ENCODE data around the gene DPYSL3.

The DPYSL3 gene

DNA sequence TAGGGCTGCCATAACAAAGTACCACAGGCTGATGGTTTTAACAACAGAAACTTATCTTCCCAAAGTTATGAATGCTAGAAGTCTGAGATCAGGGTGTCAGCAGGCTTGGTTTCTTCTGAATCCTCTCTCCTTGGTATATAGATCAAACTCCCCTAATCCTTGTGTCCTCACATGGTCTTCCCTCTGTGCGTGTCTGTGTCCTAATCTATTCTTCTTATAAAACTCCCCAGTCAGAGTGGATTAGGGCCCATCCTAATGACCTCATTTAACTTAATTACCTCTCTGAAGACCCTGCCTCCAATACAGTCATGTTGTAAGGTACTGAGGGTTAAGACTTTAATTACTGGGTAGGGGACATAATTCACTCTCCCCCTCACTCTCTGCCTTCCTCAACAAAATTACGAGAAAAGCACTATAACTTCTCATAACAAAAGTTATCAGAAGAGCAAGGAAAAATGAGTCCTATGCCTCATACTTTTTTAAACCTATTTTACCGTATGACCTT, 68.6 kb downstream of the DPYSL3 start:
- no peak for DNase-seq (ENCODE audit: low read depth in 2 of 2)

DNA sequence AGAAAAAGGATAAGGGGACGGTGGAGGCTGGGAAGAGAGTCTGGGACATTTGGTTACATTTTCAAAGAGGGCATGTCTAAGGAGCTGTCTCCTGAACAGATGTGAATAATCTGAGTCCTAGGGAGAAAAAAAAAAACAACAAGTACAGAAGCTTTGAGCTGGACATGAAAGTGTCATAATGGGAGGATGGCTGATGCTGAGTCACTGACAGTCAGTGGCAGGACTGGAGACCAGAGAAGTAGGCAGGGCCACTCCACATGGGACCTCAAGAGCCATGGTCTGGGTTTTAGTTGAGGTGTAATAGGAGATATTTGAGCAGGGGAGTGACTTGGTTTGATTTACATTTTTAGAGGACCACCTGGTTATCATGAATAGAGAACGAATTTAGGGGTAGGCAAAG, 70.6 kb downstream of the DPYSL3 start:
- DNase-seq (ENCODE audit: low read depth in 2 of 2) = no peak

DNA sequence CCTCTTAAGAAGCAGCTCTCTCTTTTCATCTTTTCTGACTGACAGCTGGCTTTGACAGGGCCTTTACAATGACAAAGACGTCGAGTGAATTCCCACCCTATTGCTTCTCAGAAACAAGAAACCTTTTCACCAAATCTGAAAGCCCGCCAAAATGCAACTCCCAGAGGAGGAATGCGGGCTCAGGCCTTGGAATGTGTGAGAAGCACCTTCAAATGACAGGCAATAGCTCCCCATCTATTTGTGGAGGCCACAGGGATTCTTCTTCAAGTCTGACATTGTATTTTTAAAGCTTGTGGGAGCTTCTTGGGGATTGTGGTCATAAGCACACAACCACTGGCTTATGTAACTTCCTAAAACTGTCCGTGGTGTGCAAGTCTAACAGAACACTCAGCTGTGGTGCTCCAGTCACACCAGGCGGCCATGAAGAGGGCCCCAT, 72.7 kb downstream of the DPYSL3 start:
- no peak for DNase-seq (ENCODE audit: low read depth in 2 of 2)

DNA sequence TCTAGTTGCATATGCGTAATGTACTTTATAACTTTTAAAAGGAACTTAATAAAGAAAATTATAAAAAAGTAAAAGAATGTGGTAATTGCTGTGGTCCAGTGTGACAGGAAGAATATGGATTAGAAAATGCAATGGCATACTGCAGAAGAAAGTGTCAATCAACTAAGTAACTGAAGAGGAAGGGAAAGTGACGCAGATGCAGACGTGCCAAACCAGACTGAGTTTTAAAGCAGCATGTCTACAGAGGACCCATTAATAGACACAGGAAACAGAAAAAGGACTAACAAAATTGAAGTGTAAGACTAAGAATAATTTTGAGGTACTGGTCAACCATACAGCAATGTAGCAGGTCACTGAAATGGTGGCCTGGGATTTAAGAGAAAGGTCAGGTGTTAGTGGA, 73.3 kb downstream of the DPYSL3 start:
- DNase-seq (ENCODE audit: low read depth in 2 of 2) = no peak

DNA sequence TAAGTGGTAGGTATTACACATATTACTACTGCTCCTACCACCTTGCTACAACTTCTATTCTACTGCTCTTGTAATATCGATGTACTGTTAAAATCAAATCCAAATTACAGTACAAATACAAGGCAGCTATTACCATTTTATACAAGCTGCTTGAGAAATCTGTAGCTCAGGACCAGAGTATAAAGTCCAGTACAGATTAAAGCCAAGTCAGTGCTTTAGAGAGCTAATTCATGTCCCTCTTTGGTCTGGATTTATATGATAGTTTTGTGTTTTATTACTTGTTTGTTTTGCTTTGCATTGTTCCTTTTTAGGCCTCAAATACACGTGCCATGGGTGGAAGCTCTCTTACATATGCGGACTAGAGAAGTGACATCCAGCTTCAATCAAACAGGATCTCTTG, 75.8 kb downstream of the DPYSL3 start:
- DNase-seq (ENCODE audit: low read depth in 2 of 2) = no peak

DNA sequence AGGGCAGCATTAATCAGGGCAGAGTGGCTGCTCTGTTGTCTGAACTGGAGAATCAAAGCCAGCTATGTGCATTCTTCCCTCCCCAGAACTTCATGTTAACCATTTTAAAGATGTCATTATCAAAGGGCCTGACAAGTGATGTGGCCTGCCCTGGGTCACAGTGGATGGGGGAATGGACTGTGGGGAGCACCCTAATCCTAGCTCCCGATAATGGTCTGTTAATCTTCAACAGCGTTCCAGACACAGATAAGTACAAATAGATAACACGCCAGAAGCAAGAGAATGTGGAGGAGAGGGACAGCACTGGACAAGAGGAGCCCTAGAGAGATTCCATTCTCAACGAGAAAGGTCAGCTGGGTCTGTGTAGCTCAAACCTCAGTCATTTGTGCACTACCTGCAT, 77.5 kb downstream of the DPYSL3 start:
- no peak for DNase-seq (ENCODE audit: low read depth in 2 of 2)

DNA sequence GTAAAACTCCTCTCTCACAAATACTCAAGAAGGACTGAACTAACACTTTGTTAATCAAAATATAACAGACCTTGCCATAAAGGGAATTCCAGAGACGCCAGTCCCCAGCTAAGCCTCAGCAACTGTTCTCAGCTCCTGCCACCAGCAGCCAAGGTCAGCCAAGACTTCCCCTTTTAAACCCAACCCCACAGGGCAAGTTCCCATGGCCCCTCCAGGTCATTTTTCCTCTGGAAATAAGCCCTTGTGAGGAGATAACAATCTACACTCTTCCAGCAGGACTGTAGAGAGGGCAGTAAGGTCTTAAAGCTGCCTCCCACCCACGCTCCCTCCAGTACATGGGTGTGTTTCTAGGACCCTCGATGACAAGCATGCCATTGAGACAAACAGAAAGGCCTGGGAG, 78.3 kb downstream of the DPYSL3 start:
- no peak for DNase-seq (ENCODE audit: low read depth in 2 of 2)

DNA sequence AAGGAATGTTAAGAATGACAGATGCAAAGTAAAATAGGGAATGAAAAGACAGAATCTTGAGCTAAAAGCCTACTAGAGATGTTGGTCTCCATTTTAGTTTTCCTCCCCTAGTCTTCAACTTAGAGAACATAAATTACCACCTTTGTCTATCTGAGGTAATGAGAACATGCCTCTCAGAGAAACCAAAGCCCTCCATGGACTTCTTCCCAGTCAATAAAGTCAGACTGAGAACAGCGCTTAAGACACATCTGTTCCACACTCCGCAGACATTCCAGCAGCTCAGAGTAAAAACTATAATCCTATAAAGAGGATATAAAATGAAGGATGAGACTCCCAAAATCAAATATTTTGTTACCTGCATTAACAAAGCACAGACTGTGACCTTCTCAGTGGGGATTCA, 79.2 kb downstream of the DPYSL3 start:
- DNase-seq (ENCODE audit: low read depth in 2 of 2) = no peak

DNA sequence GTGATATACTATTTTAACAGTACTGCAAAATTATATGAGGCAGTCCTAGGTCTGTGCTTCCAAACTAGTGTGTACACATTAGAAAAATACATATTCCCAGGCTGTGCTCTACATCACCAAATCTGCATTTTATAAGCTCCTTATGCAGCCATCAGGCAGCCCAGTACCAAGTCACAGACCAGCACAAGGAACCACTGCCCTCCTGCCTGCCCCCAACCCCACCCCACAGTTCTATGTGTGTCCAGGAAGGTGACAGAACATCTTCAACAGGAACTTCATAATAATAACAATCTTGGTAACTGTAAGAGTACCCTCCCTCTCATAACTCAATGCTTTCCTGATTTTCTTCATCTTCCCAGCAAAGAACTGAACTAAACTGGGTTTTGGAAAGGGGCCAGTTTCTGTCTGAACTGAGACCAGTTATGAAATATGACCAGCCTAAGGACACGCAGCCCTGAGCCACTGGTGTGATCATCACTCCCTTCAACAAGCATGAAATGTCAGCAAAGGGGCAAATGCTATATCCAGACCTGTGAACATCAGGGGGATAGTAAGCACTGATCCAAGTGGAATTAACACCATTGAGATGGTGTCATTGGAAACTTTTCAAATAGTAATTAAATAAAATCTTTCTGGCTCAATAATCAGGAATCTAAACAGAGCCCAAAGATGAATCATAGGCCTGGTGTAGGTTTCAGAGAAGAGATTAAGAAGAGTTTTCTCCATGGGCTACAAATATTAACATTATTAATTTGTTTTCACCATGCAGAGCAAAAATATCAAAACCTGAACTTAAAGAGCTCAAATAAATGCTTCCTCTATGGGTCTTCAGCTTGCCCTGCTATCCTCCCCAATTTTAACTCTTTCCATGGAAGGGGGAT, 82.1 kb downstream of the DPYSL3 start:
- no peak for DNase-seq (ENCODE audit: low read depth in 2 of 2)

DNA sequence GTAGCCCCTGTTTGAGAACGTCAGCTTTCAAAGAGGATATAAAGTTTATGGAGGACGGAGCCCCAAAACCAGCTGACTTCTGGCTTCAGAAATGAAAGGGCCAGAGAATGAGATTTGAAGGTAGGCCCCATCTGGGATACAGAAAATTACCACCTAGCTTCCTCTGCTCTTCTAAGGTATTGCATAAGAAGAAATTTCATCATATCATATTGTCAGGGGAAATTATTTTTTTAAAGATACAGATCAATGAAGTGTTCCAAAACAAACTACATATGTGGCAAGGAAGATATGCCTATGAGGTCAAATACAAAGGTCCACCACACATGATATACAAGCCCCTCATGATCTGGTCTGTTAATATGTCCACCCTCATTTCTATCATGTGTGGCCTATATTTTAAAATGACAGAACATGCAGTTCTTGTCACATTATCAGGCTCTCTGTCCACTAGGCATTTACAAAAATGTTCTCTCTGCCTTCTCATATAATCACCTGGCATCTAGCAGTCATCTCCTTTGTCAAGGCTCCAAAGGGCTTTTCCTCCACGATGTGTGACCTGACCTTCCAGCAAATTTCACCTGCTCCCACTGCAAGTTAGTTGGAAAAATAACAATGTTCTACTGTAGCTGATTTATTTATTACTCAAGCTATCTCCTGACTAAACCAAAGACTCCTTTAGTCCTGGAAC, 83.1 kb downstream of the DPYSL3 start:
- no peak for DNase-seq (ENCODE audit: low read depth in 2 of 2)

DNA sequence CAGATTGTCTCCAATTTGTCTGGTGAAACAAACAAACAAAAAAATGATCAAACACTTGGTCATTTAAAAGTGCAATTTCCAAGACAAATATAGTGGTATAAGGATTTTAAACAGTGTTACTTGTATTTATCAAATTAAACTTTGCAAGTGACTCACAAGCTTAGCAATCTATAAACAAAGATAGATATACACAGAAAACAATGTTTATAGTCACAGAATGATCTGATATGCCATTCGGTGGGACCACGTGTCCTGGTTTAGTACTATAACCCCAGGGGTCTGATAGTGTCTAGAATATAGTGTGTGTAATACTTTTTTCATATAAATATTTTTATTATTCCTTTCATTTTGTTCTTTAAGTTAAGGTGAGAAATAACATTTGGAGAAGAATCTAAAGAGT, 91.3 kb downstream of the DPYSL3 start:
- DNase-seq (ENCODE audit: low read depth in 2 of 2) = no peak

DNA sequence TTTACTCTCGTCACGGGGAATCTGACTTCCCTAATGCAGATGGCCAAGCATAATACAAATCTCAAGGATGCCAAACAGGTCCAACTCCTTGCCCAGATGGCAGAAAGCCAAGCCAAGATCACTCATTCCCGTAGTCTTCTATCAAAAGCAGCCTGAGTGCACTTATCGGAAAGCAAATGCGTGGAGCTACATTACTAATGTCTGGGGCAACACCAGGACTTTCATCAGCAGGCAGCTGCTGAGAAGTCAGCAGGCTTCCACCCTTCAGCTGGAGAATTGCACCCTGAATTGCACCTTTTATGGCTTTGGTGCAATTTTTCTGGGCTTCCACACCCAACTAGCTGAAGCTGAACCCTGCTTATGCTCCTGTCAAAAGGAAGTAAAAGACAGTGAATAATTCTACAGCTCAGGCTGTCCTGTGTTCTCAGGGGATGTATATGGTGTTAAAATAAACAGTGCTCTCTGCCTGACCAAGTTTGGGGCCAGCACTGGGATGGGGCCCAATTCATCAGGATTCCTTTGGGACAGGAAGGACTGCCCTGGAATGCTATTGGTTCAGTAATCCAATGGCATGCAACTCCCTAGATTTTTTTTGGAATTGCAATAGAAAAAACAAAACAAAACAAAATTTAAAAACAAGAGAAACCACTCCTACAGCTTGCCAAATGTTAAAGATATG, 92.6 kb downstream of the DPYSL3 start:
- no peak for DNase-seq (ENCODE audit: low read depth in 2 of 2)

DNA sequence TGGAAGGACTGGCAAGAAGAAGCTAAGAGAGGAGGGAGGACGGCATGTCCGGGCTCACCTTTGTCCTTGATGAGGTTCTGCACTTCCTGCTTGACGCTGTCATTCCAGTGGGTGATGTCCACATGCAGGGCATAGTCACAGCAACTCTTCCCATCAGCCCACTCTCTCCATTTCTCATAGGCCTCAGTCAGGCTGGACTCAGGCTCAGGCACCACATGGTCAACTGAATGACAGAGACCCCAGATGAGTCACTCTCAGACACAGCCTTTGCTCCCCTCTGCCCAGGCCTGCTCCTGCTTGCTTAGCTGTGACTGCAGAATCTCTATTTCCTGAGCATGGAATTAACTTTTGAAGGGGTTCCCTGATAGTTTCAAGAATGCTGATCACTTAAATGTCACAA, 94.2 kb downstream of the DPYSL3 start:
- no peak for DNase-seq (ENCODE audit: low read depth in 2 of 2)

DNA sequence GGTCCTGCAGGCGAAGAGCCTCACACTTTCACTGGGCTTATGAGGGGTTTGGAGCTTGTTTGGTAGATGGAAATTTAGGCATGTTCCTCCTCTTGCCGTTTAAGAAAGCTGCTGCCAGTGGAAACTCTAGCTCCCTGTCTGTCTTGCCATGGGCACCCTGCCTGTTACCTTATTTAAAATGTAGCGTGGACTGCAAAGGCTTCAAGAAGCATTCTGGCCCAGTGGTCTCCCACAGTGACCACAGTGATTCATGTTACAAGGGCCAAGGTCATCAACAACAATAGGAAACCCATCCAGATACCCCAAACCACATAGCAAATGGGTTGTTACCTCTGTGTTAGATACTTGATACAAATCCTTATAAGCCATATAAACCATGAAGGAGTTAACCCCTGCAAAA, 96.6 kb downstream of the DPYSL3 start:
- no peak for DNase-seq (ENCODE audit: low read depth in 2 of 2)

DNA sequence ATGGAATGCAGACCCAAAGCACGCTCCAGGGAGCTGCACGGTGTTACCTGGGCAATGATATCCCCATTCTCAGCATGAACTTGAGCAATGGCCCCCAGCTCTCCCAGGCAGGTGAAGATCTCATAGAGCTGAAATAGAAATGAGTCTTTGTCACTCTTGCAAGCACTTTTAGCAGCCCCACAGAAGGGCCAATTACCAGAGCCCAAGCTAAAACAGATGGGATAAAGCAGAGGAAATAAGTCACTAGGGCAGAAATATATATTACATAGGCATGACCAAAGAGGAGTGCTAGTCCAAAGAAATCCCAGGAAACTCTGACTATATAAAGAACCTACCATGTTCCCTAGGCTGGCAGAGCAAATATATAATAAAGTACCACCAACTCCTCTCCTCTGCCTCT, 97.3 kb downstream of the DPYSL3 start:
- no peak for DNase-seq (ENCODE audit: low read depth in 2 of 2)

DNA sequence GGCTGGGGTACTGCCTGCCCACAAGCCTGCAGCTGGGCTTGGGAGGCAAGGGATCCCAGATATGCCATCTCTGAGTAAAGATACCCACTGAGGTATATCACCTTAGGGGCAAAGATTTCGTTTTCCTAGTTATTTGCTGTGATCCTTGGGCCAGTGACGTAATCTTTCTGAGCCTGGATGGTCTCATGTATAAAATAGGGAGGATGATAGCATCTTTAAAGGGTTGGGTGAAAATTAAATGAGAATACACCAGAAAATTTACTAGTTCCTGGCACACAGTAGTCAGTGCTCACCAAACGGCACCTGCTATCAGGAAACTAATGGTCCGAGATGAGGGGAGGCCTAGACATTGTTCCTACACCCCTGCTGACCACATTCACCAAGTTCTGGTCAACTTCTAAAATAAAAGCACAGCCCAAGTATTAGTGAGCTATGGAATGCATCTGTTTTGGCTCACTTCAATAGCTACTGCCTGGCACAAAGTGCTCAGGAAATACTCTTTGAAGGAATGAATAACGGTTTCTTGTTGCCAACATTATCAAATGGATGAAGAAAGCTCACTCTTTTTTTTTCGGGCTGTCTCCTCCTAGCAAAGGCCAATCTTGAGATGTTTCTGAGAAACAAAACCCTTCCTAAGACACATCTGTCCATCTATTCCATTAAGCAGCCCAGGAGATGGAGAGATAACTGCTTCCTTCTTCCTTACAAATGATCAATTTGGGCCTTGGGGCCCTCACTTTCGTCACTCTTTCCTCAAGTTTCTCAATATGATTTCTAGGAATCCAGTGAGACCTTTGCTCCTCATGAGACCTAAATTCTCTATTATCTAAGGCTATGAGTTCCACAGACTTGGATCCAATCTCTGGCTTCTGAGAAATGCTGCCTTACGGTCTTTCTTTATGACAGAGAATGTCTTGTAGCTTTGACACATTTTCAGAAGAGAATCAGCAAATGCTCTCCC, 98.2 kb downstream of the DPYSL3 start:
- no peak for DNase-seq (ENCODE audit: low read depth in 2 of 2)

DNA sequence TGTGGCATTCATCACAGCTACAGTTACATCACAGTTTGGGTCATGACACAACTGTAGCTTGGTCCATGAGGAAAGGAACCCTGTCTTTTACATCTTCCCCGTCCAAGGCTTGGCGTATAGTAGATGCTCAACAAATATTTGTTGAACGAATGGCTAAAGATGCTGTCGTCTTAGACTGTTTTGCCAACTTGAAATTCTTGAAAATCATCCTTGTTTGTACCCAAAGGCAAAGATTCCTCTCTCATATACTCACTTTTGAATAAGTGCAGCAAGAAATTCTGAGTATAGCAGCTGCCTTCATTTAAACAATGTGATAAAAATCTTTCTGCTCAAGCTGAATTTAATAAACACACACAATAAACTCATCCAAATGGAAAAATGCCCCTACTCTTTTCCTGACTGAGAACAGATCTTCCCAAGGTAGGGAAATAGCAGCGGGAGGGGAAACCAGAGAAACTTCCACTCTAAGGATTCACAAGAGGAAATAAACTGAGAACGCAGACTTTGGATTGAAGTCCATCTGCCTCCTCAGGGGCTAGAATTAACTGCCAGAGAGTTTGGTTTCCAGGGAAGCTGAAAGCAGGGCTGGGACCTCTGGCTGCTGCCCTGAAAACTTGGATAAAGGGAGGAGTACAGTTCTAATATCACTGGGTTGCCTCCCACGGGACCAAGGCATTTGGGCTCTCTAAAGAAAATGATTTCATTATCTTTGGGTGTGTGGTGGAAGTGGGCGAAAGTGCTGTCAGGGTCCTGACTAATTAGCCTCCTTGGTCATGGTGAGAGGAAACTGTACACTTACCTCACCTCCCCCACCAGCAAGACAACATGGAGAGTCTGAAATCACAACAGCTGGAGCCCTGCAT, 99.1 kb downstream of the DPYSL3 start:
- no peak for DNase-seq (ENCODE audit: low read depth in 2 of 2)

DNA sequence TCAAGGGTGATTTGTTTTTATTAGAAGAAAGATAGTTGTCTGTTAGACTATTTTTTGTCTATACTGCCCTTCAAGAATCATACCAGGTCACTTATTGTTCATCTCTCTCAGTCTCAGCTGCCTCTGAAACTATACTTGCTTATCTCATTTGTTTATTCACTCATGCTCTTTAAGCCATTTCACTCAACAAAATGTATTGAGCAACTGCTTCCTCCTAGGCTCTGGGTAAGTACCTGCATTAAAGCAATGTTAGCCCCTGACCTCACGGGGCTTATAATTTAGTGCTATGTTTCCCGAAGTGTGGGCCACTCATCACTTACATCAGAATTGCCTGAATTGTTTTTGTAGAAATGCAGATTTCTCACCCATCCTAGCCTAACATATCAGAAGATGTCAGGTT, 100.9 kb downstream of the DPYSL3 start:
- DNase-seq (ENCODE audit: low read depth in 2 of 2) = no peak

DNA sequence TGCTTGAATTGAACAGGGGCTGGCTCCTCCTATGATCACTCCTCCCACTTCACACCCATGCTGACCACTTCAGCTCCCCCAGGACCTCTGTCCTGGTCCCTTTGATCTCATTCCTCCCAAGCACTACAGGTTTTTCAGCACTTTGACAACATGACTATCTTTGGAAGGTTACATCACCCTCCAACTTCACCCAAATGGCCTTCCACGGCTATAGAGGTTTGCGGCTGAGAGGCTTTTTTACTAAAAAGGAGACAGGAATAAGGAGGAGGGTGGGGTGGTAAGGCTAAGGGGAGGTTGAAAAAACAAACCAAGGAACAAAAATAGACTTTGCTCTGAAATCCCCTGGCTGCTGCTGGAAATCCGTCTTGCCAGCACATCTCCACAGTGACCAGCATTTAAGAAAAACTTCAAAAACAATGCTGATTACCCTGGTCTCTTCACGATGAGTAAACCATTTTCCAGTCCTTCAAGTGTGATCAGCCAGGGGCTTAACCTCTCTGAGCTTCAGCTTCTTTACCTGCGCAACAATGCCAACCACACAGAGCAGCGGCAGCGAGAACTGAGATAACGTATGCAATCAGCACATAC, 102.7 kb downstream of the DPYSL3 start:
- DNase-seq (ENCODE audit: low read depth in 2 of 2) = no peak

DNA sequence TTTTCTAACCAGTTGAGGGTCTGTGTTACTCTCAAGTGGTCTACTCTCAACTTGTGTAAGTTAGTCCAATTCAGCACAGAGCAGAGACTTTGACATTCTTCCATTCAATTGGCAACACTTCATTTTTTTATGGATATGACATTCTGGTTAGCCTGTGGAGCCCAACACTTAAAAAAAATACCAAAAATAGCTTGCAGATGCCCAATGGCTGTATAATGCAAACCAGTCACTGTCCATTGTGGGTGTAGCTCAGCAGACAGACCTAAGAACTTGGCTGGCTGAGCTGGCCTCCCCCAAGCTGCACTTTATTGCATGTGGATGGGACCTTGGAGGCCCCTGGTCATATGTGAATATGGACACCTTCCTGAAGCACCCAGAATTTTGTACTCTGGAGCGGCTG, 103.2 kb downstream of the DPYSL3 start:
- DNase-seq (ENCODE audit: low read depth in 2 of 2) = no peak

All from stimulated activated CD8-positive, alpha-beta memory T cell treated with anti-CD3 and anti-CD28 coated beads, Interleukin-15, amount 100 ng/mL, for 48 hours (primary cell).